H1 (cell line): Measurements from ENCODE around the gene CSF3.

Experiments
- ATF3 ChIP-seq: IDR thresholded peaks from 2 replicates; pipeline ENCODE4 v1.6.1; 2011; ENCODE audit warnings: low read depth, mild to moderate bottlenecking, low read length; ENCODE audit not compliant: insufficient read depth
- CTCF ChIP-seq, 3 experiments: IDR thresholded peaks; 1 replicate in 2 of 3; 2 replicates in 1 of 3; pipeline versions ENCODE4 v1.5.1 to v1.6.1; 2011; ENCODE audit warnings: low read length in 3 of 3, mild to moderate bottlenecking in 3 of 3, inconsistent platforms in 2 of 3, low read depth in 1 of 3, moderate library complexity in 1 of 3; ENCODE audit not compliant: insufficient read depth in 1 of 3; ENCODE audit errors: control extremely low read depth in 1 of 3
- EZH2 ChIP-seq: fragments of 200-600 bp; sonication (generic); IDR thresholded peaks from 2 replicates; pipeline ENCODE4 v1.7.1; 2012; ENCODE audit warnings: low read depth, mild to moderate bottlenecking, moderate library complexity, low read length, inconsistent platforms; ENCODE audit not compliant: severe bottlenecking
- TAF1 ChIP-seq: IDR thresholded peaks from 2 replicates; pipeline ENCODE4 v1.6.1; 2011; ENCODE audit warnings: mild to moderate bottlenecking, low read depth, low read length

GRCh38 chr17:40015005-40015997, at the start of gene CSF3:
- no peak for TF ChIP-seq EZH2
- TF ChIP-seq TAF1, result no peak
- TF ChIP-seq CTCF (IDR thresholded peaks at IDR 0.05; ENCODE audit: control extremely low read depth in 1 of 3, insufficient read depth in 1 of 3, low read depth in 1 of 3, low read length in 3 of 3), result no peak
- TF ChIP-seq ATF3, result no peak
